Measurements from ENCODE around the gene KCNMB2. TPM values are rescaled to one million over a fixed set of nuclear protein-coding genes. Genes with fewer than 3 reads are reported as not detected.

Gene KCNMB2
- total RNA-seq, 1 experiment from 2014 or later, result not detected

- Mint-ChIP-seq H3K36me3 (no peaks in the 10 kb centered on the region), H3K27ac (no peak overlapping the region), H3K9me3 (peaks cover 7% of the 10 kb centered on the region), H3K4me1 (peaks cover 27% of the 10 kb centered on the region), H3K4me3 (no peak overlapping the region), H3K27me3 (ENCODE audit: low read depth) (no peaks in the 10 kb centered on the region)
- CTCF ChIA-PET, result no interaction called here
- ATAC-seq, result no peak
- TF ChIP-seq HMGA2 (CRISPR knock-in tag; IDR thresholded peaks at IDR 0.05) (peak; percentile 92), TP53 (CRISPR knock-in tag; IDR thresholded peaks at IDR 0.05) (no peak)
- POLR2A ChIA-PET, result no interaction called here
- no peak for DNase-seq (ENCODE audit: low spot score)
These were observed 338.9 kb downstream of the KCNMB2 start for GRCh38 chr3:178875157-178875556.

- DNase-seq (ENCODE audit: low spot score) (no peak), ATAC-seq (no peak)
- ChIA-PET POLR2A (no interaction called here), CTCF (no interaction called here)
- no peaks in the 10 kb centered on the region for H3K36me3 Mint-ChIP-seq
- H3K4me1 Mint-ChIP-seq, result peaks cover 32% of the 10 kb centered on the region
- no peak overlapping the region for H3K27ac Mint-ChIP-seq
- TF ChIP-seq NR1H2 (CRISPR knock-in tag; IDR thresholded peaks at IDR 0.05) (no peak), SOX15 (CRISPR knock-in tag; IDR thresholded peaks at IDR 0.05) (no peak), MLX (CRISPR knock-in tag; IDR thresholded peaks at IDR 0.05) (no peak), KAT7 (CRISPR knock-in tag; IDR thresholded peaks at IDR 0.05; ENCODE audit: borderline replicate concordance) (no peak), ZSCAN18 (CRISPR knock-in tag; IDR thresholded peaks at IDR 0.05) (no peak)
- peaks cover 7% of the 10 kb centered on the region for H3K9me3 Mint-ChIP-seq
- H3K4me3 Mint-ChIP-seq, result no peak overlapping the region
- no peaks in the 10 kb centered on the region for H3K27me3 Mint-ChIP-seq (ENCODE audit: low read depth)
These were observed 339.6 kb downstream of the KCNMB2 start for GRCh38 chr3:178875836-178876235.

- Mint-ChIP-seq H3K36me3 (no peaks in the 10 kb centered on the region), H3K27me3 (ENCODE audit: low read depth) (no peaks in the 10 kb centered on the region), H3K4me3 (no peak overlapping the region), H3K4me1 (peaks cover 35% of the 10 kb centered on the region), H3K27ac (peak overlapping the region; percentile 35), H3K9me3 (peaks cover 16% of the 10 kb centered on the region)
- ChIA-PET POLR2A (no interaction called here), CTCF (no interaction called here)
- no peak for DNase-seq (ENCODE audit: low spot score)
- ATAC-seq, result peak; percentile 81
- no peak for TF ChIP-seq CTCF (IDR thresholded peaks at IDR 0.05)
These were observed 344.0 kb downstream of the KCNMB2 start for GRCh38 chr3:178880274-178880673.
